Measurements from ENCODE around the gene ASPSCR1.
"Not testable (repeated sequence)": the region's sequence is repeated elsewhere in the genome, so short reads cannot be mapped to it uniquely, and the experiment has no call there.

The ASPSCR1 gene

GRCh38 chr17:81960130-81960958 is 17.1 kb upstream of the ASPSCR1 start:
- DNase-seq (ENCODE audit: low spot score), result no peak

GRCh38 chr17:81961087-81961511 is 16.3 kb upstream of the ASPSCR1 start, which contains the start of gene NOTUM:
Gene NOTUM, minus strand, starts transcription at chr17:81961187. Its CDS starts 278 bp downstream, at chr17:81960909.
- DNase-seq (ENCODE audit: low spot score), result peak; percentile 60

GRCh38 chr17:81961521-81962498 is 15.6 kb upstream of the ASPSCR1 start:
- DNase-seq (ENCODE audit: low spot score), result no peak

DNA sequence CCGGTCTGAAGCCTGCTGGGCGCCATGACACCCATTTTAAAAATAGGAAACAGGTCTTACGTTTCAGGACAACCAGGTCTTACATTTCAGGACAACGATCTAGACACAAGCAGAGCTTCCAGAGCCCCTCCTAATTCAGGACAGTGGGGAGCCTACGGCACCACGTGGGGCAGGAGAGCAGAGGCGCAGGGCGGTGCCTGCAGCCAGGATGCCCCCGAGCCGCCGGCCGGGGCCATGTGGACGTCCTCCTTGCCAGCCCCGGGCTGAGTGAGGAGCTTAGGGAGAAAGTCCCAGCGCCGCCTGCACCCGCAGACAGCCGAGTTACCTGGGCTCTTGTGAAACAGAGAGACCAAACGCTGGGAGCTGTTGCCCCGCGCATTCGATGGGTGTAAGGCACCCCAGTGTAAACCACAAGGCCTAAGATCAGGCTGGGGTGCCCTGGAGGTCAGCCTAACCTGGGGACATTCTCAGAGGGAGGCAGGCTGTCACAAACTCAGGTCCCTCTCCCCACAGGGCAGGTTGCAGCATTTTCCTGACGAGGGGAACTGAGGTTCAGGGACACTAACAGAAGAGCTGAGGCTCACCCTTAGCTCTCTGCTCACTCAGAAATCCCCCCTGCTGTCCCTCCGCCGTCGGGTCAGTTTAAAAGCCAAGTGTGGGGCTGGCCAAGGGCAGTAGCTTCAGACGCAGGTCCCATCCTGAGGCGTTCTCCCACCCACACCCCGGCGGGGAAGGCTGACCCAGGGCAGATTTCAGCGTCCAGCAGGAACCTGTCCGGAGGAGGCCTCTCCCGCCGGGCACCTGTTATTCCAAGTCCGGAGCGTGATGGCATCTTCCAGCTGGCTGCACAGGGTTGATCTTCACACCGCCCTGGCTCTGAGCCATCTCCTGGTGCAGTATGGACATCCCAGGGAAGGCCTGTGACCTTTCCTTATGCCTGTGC is 14.7 kb upstream of the ASPSCR1 start:
- DNase-seq (ENCODE audit: low spot score), result no peak

- DNase-seq (ENCODE audit: low spot score), result no peak
Observed at GRCh38 chr17:81964081-81964849, 13.2 kb upstream of the ASPSCR1 start.

GRCh38 chr17:81966343-81967243 is 10.8 kb upstream of the ASPSCR1 start:
- DNase-seq (ENCODE audit: low spot score), result peak; percentile 48

DNA sequence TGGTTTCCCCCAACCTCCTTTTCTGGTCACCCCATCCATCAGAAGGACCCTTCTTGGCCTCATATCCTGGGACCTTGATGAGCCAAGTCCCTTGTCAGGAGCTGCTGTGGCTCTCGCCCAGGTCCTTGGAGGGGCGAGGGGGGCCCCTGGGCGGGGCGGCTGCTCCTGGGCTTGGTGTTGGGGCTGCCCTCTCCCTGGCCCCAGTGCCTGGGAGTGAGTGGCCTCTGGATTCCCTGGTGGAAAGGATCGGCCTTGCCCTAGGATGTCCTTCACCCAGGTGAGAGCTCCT is 10.2 kb upstream of the ASPSCR1 start:
- DNase-seq (ENCODE audit: low spot score), result no peak

GRCh38 chr17:81967533-81968395 is 9.7 kb upstream of the ASPSCR1 start:
- peak; percentile 85 for DNase-seq (ENCODE audit: low spot score)

GRCh38 chr17:81968396-81968745 is 9.1 kb upstream of the ASPSCR1 start:
- DNase-seq (ENCODE audit: low spot score), result no peak

- DNase-seq (ENCODE audit: low spot score), result no peak
Observed at GRCh38 chr17:81968850-81969812, 8.3 kb upstream of the ASPSCR1 start.

DNA sequence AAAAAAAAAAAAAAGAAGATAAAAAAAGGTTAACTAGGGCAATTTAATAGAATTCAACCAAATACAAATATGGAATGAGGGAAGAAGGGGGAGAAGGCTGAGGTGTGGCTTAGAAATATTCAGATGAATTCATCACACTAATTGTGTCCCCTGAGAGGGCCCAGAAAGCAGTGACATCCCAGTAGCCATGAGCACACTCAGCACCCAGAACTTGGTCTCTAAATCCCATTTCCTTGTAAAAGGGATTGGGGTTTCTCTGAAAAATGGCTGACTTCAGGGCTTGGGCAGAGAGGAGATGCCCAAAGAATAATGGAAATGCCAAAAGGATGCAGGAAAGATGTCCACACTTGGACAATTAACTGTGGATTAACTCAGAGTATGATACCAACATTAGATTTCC is 4.0 kb upstream of the ASPSCR1 start:
- DNase-seq (ENCODE audit: low spot score), result no peak

DNA sequence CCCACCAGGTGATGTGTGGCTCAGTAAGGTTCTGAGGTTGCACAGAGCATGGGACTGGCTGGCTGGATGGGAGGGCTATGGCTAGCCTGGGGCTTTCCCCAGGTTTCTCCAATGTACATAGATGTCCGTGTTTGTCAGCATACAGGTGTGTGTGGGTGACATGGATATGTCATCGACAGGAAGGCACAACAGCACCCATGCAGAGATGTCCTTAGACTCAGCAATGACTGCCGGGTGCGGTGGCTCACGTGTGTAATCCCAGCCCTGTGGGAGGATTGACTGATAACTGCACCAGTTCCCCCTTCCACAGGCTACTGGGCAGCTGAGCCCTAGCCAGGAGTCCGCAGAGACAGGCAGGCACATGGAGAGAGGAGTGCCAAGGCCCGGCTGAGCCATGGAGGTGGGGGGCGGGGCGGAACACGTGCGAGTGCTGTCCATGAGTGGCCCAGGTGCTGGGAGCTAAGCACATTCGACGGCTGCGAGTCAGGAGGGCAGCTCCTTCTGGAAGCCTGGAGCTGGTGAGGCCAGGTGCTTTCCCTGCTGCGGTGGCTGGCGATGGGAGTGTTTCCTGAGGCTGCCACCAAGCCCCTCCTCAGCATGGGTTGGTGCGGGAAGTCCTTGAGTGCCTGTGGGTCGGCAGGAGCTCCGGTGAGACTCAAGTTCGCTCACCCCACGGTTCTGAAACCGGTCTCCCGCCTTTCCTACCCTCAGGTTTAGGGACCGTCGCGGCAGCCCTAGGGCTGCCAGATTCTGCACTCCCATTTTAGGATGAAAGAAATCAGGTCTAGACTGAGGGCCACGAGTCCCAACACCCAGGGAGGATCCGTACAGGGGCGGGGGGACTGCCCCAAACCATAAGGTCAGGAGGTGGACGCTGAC is 858 bp upstream of the ASPSCR1 start:
- DNase-seq (ENCODE audit: low spot score), result no peak

DNA sequence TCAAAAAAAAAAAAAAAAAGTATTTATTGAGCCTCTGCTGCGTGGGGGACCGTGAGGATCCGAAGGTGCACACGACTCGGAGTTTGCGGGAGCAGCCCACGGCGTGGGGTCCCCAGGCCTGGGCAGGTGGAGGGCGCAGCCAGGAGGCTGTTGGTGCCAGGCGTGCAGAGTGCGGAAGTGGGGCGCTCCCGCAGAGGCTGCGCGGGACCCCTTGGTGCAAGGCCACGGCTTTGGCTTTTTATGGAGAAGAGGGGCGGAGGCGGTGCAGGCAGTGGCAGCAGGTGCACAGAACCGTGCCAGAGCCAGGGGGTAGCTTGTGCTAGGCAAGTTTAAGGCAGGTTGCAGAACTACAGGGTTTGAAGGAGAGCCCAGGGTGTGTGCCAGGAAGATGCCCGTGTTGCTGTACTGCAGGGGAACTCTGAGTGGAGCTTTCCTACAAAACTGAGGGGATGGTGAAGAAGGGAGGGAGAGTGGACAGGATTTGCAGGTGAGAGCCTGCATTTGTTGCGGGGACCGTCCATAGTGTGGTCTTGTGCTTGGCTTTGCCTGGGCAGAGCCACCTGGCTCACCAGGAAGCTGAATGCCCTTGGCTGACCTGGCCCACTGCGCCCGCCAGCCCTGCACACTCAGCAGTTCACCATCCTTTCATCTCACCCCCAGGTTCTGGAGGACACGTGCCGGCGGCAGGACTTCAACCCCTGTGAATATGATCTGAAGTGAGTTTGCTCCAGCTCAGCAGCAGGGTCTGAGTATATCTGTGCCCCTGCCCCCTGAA is 1.3 kb downstream of the ASPSCR1 start:
- DNase-seq (ENCODE audit: low spot score), result no peak

GRCh38 chr17:81980122-81980521 is 2.7 kb downstream of the ASPSCR1 start:
- DNase-seq (ENCODE audit: low spot score), result no peak

DNA sequence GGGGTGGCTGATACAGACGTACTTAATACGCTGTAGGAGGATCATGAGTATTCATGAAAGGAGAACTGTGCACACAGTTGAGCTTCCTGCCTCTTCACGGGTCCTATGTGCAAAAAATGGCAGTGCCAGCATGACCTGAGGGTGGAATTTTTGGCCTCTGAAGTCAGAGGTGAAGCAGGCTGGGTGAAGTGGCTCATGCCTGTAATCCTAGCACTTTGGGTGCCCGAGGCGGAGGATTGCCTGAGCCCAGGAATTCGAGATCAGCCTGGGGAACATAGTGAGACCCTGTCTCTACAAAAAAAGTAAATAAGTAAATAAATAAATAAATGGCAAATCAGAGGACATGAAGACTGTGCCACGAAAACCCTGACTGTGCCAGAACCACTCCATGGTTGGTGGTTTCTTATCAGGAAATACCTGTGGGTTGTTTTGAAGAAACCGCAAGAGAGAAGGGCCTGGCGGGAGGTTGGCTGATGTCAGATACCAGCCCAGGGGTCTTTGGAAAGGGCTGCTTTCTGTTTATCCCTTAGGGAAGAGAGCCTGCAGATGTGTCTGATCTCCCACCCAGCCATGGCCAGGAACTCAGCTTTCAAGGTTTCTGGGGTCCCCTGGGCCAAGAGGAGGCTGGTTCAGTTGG is 3.4 kb downstream of the ASPSCR1 start:
- DNase-seq (ENCODE audit: low spot score), result no peak

DNA sequence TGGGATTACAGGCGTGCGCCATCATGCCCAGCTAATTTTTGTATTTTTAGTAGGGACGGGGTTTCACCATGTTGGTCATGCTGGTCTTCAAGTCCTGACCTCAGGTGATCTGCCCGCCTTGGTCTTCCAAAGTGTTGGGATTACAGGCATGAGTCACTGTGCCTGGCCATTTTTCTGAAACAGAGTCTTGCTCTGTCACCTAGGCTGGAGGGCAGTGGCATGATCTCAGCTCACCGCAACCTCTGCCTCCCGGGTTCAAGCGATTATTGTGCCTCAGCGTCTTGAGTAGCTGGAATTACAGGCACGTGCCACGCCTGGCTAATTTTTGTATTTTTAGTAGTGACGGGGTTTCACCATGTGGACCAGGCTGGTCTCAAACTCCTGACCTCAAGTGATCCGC is 4.1 kb downstream of the ASPSCR1 start:
- DNase-seq (ENCODE audit: low spot score), result not testable (repeated sequence)
